ENCODE results near the gene CLK2. TPM values are rescaled to one million over a fixed set of nuclear protein-coding genes. Genes with fewer than 3 reads are reported as not detected.

The CLK2 gene
- total and polyA plus RNA-seq, 2 of the 13 experiments (the other 11 are each of a cell fraction or from before 2014, with no cell fraction given) = 20.1 to 73.5 TPM

DNA sequence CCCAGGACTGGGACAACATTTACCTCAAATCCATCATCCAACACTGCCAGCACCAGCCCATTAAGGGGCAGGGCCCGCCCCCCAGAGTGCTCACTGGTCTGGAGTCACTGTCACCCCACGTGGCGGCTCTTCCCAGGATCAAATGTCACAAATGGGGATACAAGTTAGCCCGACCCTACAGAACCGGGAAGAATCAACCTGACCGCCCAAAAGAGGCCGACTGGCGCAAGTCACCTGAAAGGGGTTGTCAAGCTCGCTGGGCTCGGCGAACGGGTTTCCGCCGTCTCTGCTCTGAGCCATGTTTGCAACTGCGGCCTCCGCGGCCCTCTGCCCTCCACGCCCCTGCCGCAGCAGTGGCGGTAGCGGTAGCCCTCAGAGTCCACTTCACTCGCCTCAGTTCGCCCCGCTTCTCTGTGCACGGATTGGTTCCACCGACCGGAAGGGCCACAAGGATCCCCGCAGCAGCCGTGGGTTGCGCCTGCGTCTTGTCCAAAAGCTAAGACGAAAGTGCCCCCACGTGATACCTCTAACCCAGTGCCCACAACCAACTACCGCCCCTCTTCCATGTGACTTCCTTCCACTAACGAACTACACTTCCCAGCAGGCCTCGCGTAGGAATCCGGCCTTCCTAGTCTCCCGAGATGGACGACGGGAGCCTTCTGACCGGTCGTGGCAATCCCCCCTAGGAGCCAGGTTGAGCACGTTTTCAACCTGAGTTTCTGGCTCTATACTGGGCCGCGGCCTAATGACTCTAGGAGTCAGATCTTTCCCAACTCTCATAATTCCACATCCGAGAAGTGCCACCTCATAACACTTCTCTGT lies 11.2 kb downstream of the CLK2 start, which contains the start of gene SCAMP3 (continued):
- TF ChIP-seq CHD4 (IDR thresholded peaks at IDR 0.05; ENCODE audit: borderline replicate concordance, low read length) = no peak
- TF ChIP-seq TOE1 (CRISPR knock-in tag; IDR thresholded peaks at IDR 0.05) = 0 out of 2 replicates have a peak, but pooled peaks have one; percentile 23
- TF ChIP-seq WIZ (CRISPR knock-in tag; IDR thresholded peaks at IDR 0.05) = peak; percentile 80
- TF ChIP-seq KAT2B (IDR thresholded peaks at IDR 0.05; ENCODE audit: borderline replicate concordance, low read depth, low read length) = no peak
- TF ChIP-seq ZFP1 (CRISPR knock-in tag; IDR thresholded peaks at IDR 0.05) = no peak
- peak; percentile 36; the same call in 1 of the 2 replicates for TF ChIP-seq PAXIP1 (CRISPR knock-in tag; conservative IDR thresholded peaks at IDR 0.05)
- TF ChIP-seq ZNF713 (CRISPR knock-in tag; IDR thresholded peaks at IDR 0.05) = no peak
- no peak for TF ChIP-seq HES4 (CRISPR knock-in tag; IDR thresholded peaks at IDR 0.05; ENCODE audit: borderline replicate concordance)
- TF ChIP-seq HNRNPH1 (optimal IDR thresholded peaks at IDR 0.05; ENCODE audit: low read depth, low read length) = peak; percentile 79
- peak; percentile 73 for TF ChIP-seq FOXC1 (CRISPR knock-in tag; IDR thresholded peaks at IDR 0.05; ENCODE audit: borderline replicate concordance)
- peak; percentile 69 for TF ChIP-seq ZSCAN9 (CRISPR knock-in tag; IDR thresholded peaks at IDR 0.05; ENCODE audit: borderline replicate concordance)
- TF ChIP-seq ZNF737 (CRISPR knock-in tag; IDR thresholded peaks at IDR 0.05; ENCODE audit: borderline replicate concordance) = no peak
- 0 out of 2 replicates have a peak, but pooled peaks have one; percentile 31 for TF ChIP-seq AHDC1 (CRISPR knock-in tag; IDR thresholded peaks at IDR 0.05; ENCODE audit: borderline replicate concordance)
- TF ChIP-seq RXRB (CRISPR knock-in tag; IDR thresholded peaks at IDR 0.05; ENCODE audit: borderline replicate concordance) = peak; percentile 63; the same call in 1 of the 2 replicates
- no peak for TF ChIP-seq GTF2F1 (IDR thresholded peaks at IDR 0.05; ENCODE audit: low read length)
- no peak for TF ChIP-seq HIVEP1 (CRISPR knock-in tag; IDR thresholded peaks at IDR 0.05)
- TF ChIP-seq MED13 (CRISPR knock-in tag; IDR thresholded peaks at IDR 0.05) = no peak

Measured in HepG2 (cell line).